Liver (tissue), 9 donors: Measurements from ENCODE around the gene HS1BP3. TPM values are rescaled to one million over a fixed set of nuclear protein-coding genes. Genes with fewer than 3 reads are reported as not detected.
A peak's percentile ranks its signal among the peaks of the same experiment; 100 is the strongest.

Source experiments
- DNase-seq: peaks from one replicate; pipeline ENCODE4 v3.0.0-alpha.2; 2017; ENCODE audit warnings: low spot score
- H3K27ac ChIP-seq, 2 donors: one replicate each; pipeline ENCODE4 v1.7.0; 2013; ENCODE audit warnings: inconsistent platforms in 2 of 2, low read length in 2 of 2, control low read depth in 1 of 2, low read depth in 1 of 2, mild to moderate bottlenecking in 1 of 2
- H3K27me3 ChIP-seq, 4 donors: one replicate each; pipeline versions ENCODE4 v1.6.1 to v1.7.0; 2013; ENCODE audit warnings: low read length in 3 of 4, inconsistent platforms in 1 of 4, mild to moderate bottlenecking in 1 of 4, moderate library complexity in 1 of 4; ENCODE audit not compliant: control insufficient read depth in 4 of 4, insufficient read depth in 4 of 4
- H3K36me3 ChIP-seq, 4 donors: one replicate each; pipeline versions ENCODE4 v1.6.1 to v1.7.0; 2013; ENCODE audit warnings: low read length in 3 of 4, mild to moderate bottlenecking in 3 of 4, low read depth in 1 of 4, moderate library complexity in 1 of 4; ENCODE audit not compliant: control insufficient read depth in 4 of 4, insufficient read depth in 3 of 4
- H3K4me1 ChIP-seq, 4 donors: one replicate each; pipeline versions ENCODE4 v1.6.1 to v1.7.0; 2013; ENCODE audit warnings: low read length in 3 of 4, mild to moderate bottlenecking in 3 of 4, moderate library complexity in 1 of 4; ENCODE audit not compliant: control insufficient read depth in 4 of 4, insufficient read depth in 4 of 4
- H3K4me3 ChIP-seq, 3 donors: one replicate each; pipeline versions ENCODE4 v1.6.1 to v1.7.0; 2013; ENCODE audit warnings: low read length in 3 of 3, control low read depth in 1 of 3, low read depth in 1 of 3, mild to moderate bottlenecking in 1 of 3
- H3K9ac ChIP-seq, 2 donors: one replicate each; pipeline ENCODE4 v1.7.0; 2013; ENCODE audit warnings: low read length in 2 of 2, mild to moderate bottlenecking in 2 of 2, moderate library complexity in 2 of 2, control low read depth in 1 of 2, low read depth in 1 of 2
- H3K9me3 ChIP-seq, 4 donors: one replicate each; pipeline versions ENCODE4 v1.6.1 to v1.7.0; 2013; ENCODE audit warnings: low read length in 3 of 4; ENCODE audit not compliant: control insufficient read depth in 4 of 4
- ATF3 ChIP-seq: IDR thresholded peaks from 2 replicates; pipeline ENCODE4 v1.6.1; 2016; ENCODE audit warnings: antibody characterized with exemption
- CTCF ChIP-seq: fragments of 150-350 bp; IDR thresholded peaks from 2 replicates; pipeline ENCODE4 v1.5.1; 2017; ENCODE audit warnings: improper control_type of control experiment, low read depth, low read length; ENCODE audit not compliant: missing input control
- EGR1 ChIP-seq, 2 donors: IDR thresholded peaks; 2 replicates each; pipeline ENCODE4 v1.6.1; 2016 to 2018; ENCODE audit warnings: antibody characterized with exemption in 2 of 2, low read depth in 2 of 2
- FOXA1 ChIP-seq: IDR thresholded peaks from 2 replicates; pipeline ENCODE4 v1.6.1; 2016; ENCODE audit warnings: antibody characterized with exemption
- FOXA2 ChIP-seq: IDR thresholded peaks from 2 replicates; pipeline ENCODE4 v1.6.1; 2016; ENCODE audit warnings: antibody characterized with exemption
- GABPA ChIP-seq, 2 donors: IDR thresholded peaks in 1 of 2; conservative IDR thresholded peaks in 1 of 2; 2 replicates each; pipeline ENCODE4 v1.6.1; 2016; ENCODE audit warnings: antibody characterized with exemption in 2 of 2, mild to moderate bottlenecking in 1 of 2, moderate library complexity in 1 of 2
- HNF4A ChIP-seq, 2 donors: conservative IDR thresholded peaks; 2 replicates each; pipeline ENCODE4 v1.6.1; 2016; ENCODE audit warnings: antibody characterized with exemption in 2 of 2, mild to moderate bottlenecking in 2 of 2
- HNF4G ChIP-seq: IDR thresholded peaks from 2 replicates; pipeline ENCODE4 v1.6.1; 2016; ENCODE audit warnings: antibody characterized with exemption
- JUND ChIP-seq, 2 donors: IDR thresholded peaks; 2 replicates each; pipeline ENCODE4 v1.6.1; 2016; ENCODE audit warnings: antibody characterized with exemption in 2 of 2
- MAX ChIP-seq: IDR thresholded peaks from 2 replicates; pipeline ENCODE4 v1.6.1; 2016; ENCODE audit warnings: antibody characterized with exemption
- NR2F2 ChIP-seq: IDR thresholded peaks from 2 replicates; pipeline ENCODE4 v1.6.1; 2016; ENCODE audit warnings: antibody characterized with exemption
- RAD21 ChIP-seq, 2 donors: IDR thresholded peaks; 2 replicates each; pipeline ENCODE4 v1.6.1; 2016; ENCODE audit warnings: antibody characterized with exemption in 2 of 2, mild to moderate bottlenecking in 2 of 2
- REST ChIP-seq: IDR thresholded peaks from 2 replicates; pipeline ENCODE4 v1.6.1; 2016; ENCODE audit warnings: antibody characterized with exemption, mild to moderate bottlenecking
- RXRA ChIP-seq, 2 donors: IDR thresholded peaks; 2 replicates each; pipeline ENCODE4 v1.6.1; 2017 to 2018; ENCODE audit warnings: antibody characterized with exemption in 2 of 2, mild to moderate bottlenecking in 1 of 2
- SP1 ChIP-seq: IDR thresholded peaks from 2 replicates; pipeline ENCODE4 v1.6.1; 2018; ENCODE audit warnings: antibody characterized with exemption, mild to moderate bottlenecking
- TAF1 ChIP-seq: conservative IDR thresholded peaks from 2 replicates; pipeline ENCODE4 v1.6.1; 2016; ENCODE audit warnings: antibody characterized with exemption, mild to moderate bottlenecking
- YY1 ChIP-seq: IDR thresholded peaks from 2 replicates; pipeline ENCODE4 v1.6.1; 2016; ENCODE audit warnings: antibody characterized with exemption, mild to moderate bottlenecking
- ZBTB33 ChIP-seq: IDR thresholded peaks from 2 replicates; pipeline ENCODE4 v1.6.1; 2016; ENCODE audit warnings: antibody characterized with exemption
- WGBS: extraction: QIAGEN DNeasy Blood & Tissue Kit; methylation state at CpG from one replicate; pipeline ENCODE4 v1.1.7; 2013; 5-methylcytosine and 5-hydroxymethylcytosine counted together
- polyA plus RNA-seq, 2 donors: library from polyadenylated mRNA; stranded (reverse) in 1 of 2; unstranded in 1 of 2; fragments of 200-250 nt in 1 of 2; fragments of >200 nt in 1 of 2; fragmentation: Nextera tagmentation in 1 of 2; extraction: Ambion mirVana in 1 of 2; gene quantifications; one replicate each; pipeline versions ENCODE4 v1.2.1 to v1.2.3, GENCODE V29; 2013 to 2015
- total RNA-seq, 2 donors: library from RNA; depleted of rRNA; stranded (reverse); fragments of >200 nt; gene quantifications; one replicate each; pipeline ENCODE4 v1.2.3, GENCODE V29; 2014
- donor health status: healthy.
- donor health status: healthy.
- donor health status: healthy.
- donor health status: healthy.
- donor health status: healthy.

The HS1BP3 gene
- total and polyA plus RNA-seq, 4 donors, result 7.7 to 15.4 (median 10.9) TPM

- no peaks in the 10 kb centered on the region for H3K27me3 ChIP-seq
- H3K4me3 ChIP-seq, result no peak overlapping the region
- DNase-seq, result peak; percentile 81
- H3K9me3 ChIP-seq, result no peaks in the 10 kb centered on the region
- peak overlapping the region in 1 of 2 donors; percentile 42 for H3K9ac ChIP-seq
- peaks cover 0 to 2% (median under 1%) of the 10 kb centered on the region in 4 donors for H3K36me3 ChIP-seq
- H3K27ac ChIP-seq, result peak overlapping the region in 1 of 2 donors; percentile 29
- TF ChIP-seq CTCF (peak; percentile 95), NR2F2 (no peak), RAD21 (IDR thresholded peaks at IDR 0.05) (peak; percentile 99 to 100), EGR1 (IDR thresholded peaks at IDR 0.05; ENCODE audit: low read depth in 2 of 2) (no peak), ATF3 (no peak), GABPA (IDR thresholded peaks at IDR 0.05 in 1 of 2, conservative IDR thresholded peaks at IDR 0.05 in 1 of 2) (no peak), HNF4G (no peak), ZBTB33 (no peak), SP1 (peak; percentile 17), FOXA2 (no peak), HNF4A (conservative IDR thresholded peaks at IDR 0.05) (peak in 1 of 2 donors; percentile 9), JUND (IDR thresholded peaks at IDR 0.05) (no peak), YY1 (peak; percentile 54), RXRA (IDR thresholded peaks at IDR 0.05) (peak in 1 of 2 donors; percentile 4), FOXA1 (no peak)
- peaks cover 5 to 36% (median 19%) of the 10 kb centered on the region in 4 donors for H3K4me1 ChIP-seq
- 30% methylated on average over 32 of the region's 32 CpGs for WGBS
These were observed 15.0 kb downstream of the HS1BP3 start for GRCh38 chr2:20635675-20636584.

- Histone ChIP-seq H3K27ac (peak overlapping the region in 1 of 2 donors; percentile 2), H3K9ac (peak overlapping the region in 1 of 2 donors; percentile 42), H3K4me1 (peaks cover 5 to 36% (median 19%) of the 10 kb centered on the region in 4 donors), H3K9me3 (no peaks in the 10 kb centered on the region), H3K36me3 (no peaks in the 10 kb centered on the region), H3K27me3 (no peaks in the 10 kb centered on the region), H3K4me3 (no peak overlapping the region)
- 67% methylated on average over 5 of the region's 5 CpGs for WGBS
- DNase-seq, result no peak
- TF ChIP-seq YY1, result no peak
- TF ChIP-seq RXRA (IDR thresholded peaks at IDR 0.05), result no peak
- no peak for TF ChIP-seq TAF1
- no peak for TF ChIP-seq NR2F2
- TF ChIP-seq HNF4G, result no peak
- TF ChIP-seq ZBTB33, result no peak
- no peak for TF ChIP-seq JUND (IDR thresholded peaks at IDR 0.05)
- TF ChIP-seq ATF3, result no peak
- TF ChIP-seq REST, result no peak
- no peak for TF ChIP-seq GABPA (IDR thresholded peaks at IDR 0.05 in 1 of 2, conservative IDR thresholded peaks at IDR 0.05 in 1 of 2)
- no peak for TF ChIP-seq MAX
- no peak for TF ChIP-seq RAD21 (IDR thresholded peaks at IDR 0.05)
- TF ChIP-seq EGR1 (IDR thresholded peaks at IDR 0.05; ENCODE audit: low read depth in 2 of 2), result no peak
- TF ChIP-seq SP1, result no peak
These were observed 15.8 kb downstream of the HS1BP3 start for GRCh38 chr2:20635113-20635510.
